H7 (cell line): ENCODE results near the gene PTH2R. TPM values are rescaled to one million over a fixed set of nuclear protein-coding genes. Genes with fewer than 3 reads are reported as not detected.
A peak's percentile ranks its signal among the peaks of the same experiment; 100 is the strongest.
"Not testable (repeated sequence)": the region's sequence is repeated elsewhere in the genome, so short reads cannot be mapped to it uniquely, and the experiment has no call there.

ENCODE experiments used
- DNase-seq: peaks from one replicate; pipeline ENCODE4 v3.0.0; 2012
- H3K27me3 ChIP-seq: 2 replicates; pipeline ENCODE4 v1.6.0; 2011; ENCODE audit warnings: mild to moderate bottlenecking, low read length; ENCODE audit not compliant: control insufficient read depth, insufficient read depth
- H3K36me3 ChIP-seq: replicated peaks from 2 replicates; pipeline ENCODE4 v1.5.1; 2011; ENCODE audit warnings: low read length; ENCODE audit not compliant: control insufficient read depth, insufficient read depth
- H3K4me3 ChIP-seq: 2 replicates; pipeline ENCODE4 v1.5.1; 2011; ENCODE audit warnings: low read depth, mild to moderate bottlenecking, control low read depth, low read length, moderate library complexity; ENCODE audit not compliant: insufficient read depth
- total RNA-seq: library from RNA; depleted of rRNA; stranded (reverse); fragments of >200 nt; shearing (Covaris generic); gene quantifications from 2 replicates; pipeline ENCODE4 v1.2.3, GENCODE V29; 2014

The PTH2R gene
- total RNA-seq, 1 experiment from 2014 or later, result 0.03 TPM

DNA sequence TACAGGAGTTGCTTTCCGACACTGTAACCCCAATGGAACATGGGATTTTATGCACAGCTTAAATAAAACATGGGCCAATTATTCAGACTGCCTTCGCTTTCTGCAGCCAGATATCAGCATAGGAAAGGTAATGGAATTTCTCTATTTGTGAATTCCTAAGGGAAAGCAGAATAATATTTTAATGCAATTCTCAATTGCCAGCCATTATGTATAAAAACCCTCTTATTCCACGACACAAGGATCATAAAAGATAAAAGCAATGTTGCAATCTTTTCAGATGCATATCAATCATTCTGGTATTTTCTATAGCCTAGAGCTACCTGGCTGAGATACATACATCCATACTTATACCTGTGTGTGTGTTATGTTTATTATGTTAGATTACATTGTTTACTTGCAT, 31.2 kb downstream of the PTH2R start:
- H3K27me3 ChIP-seq, result no peaks in the 10 kb centered on the region
- no peak for DNase-seq
- H3K36me3 ChIP-seq, result no peaks in the 10 kb centered on the region
- H3K4me3 ChIP-seq, result no peak overlapping the region

DNA sequence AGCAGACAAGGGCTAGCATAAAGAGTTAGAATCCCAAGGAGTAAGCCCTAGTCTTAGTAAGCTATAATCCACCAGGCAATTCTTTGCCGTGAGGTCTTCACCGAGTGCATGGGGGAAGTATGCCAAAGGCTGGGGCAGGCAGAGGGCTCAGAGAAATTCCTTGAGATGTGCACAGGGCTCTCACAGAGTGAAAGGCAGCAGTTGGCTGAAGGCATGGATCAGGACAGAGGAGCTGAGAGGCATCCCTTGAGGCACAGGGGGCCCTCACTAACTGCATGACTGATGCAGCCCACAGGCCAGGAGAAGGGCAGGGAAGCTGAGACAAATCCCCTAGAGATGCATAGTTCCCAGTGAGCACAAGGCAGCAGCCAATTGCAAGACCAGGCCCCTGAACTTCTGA, 34.1 kb downstream of the PTH2R start:
- no peak overlapping the region for H3K4me3 ChIP-seq
- peak; percentile 6 for DNase-seq
- H3K27me3 ChIP-seq, result no peaks in the 10 kb centered on the region
- H3K36me3 ChIP-seq, result no peaks in the 10 kb centered on the region

- no peak for DNase-seq
- H3K36me3 ChIP-seq, result no peaks in the 10 kb centered on the region
- no peak overlapping the region for H3K4me3 ChIP-seq
- H3K27me3 ChIP-seq, result no peaks in the 10 kb centered on the region
These were observed 35.4 kb downstream of the PTH2R start for GRCh38 chr2:208441951-208442350.

DNA sequence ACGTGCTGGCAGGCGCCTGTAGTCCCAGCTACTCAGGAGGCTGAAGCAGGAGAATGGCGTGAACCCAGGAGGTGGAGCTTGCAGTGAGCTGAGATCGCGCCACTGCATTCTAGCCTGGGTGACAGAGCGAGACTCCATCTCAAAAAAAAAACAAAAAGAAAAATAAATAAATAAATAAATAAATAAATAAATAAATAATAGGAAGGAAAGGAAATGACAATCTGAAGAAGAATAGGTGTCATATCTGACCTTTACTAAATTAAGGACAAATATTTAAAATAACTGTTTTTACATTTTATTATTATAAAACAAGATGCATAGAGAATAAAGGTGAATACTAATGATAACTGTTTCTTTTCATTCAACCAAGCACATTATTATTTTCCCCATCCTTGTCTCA, 40.9 kb downstream of the PTH2R start:
- DNase-seq, H3K27me3 ChIP-seq: not testable (repeated sequence)

DNA sequence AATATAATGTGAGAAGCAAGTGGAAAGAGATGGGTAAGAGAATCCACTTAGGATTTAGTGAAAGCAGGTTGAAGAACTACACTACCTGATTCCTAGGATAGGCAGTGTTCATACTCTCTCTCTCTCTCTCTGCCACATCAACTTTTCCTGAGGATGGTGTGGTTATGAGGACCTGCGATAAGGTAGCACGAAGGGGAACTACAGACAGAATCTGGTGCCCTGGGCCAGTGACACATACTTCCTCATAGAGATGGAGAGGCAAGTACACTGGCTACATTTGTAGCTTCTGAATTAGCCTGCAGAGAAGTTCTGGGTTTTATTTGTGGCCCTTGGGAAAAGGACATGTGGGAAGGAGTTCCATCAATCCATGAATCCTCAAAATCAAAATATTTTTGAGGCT, 44.5 kb downstream of the PTH2R start:
- Histone ChIP-seq H3K4me3 (no peak overlapping the region), H3K27me3 (no peaks in the 10 kb centered on the region), H3K36me3 (no peaks in the 10 kb centered on the region)
- DNase-seq, result no peak

More for the DNA sequence above, 40.9 kb downstream of the PTH2R start:
- not testable (repeated sequence) for H3K36me3 ChIP-seq, H3K4me3 ChIP-seq

- no peak overlapping the region for H3K4me3 ChIP-seq
- H3K27me3 ChIP-seq, result no peaks in the 10 kb centered on the region
- no peaks in the 10 kb centered on the region for H3K36me3 ChIP-seq
- no peak for DNase-seq
These were observed 48.3 kb downstream of the PTH2R start for GRCh38 chr2:208454861-208455260.

- no peaks in the 10 kb centered on the region for H3K36me3 ChIP-seq
- H3K27me3 ChIP-seq, result peaks cover 5% of the 10 kb centered on the region; the same call in 1 of the 2 replicates
- DNase-seq, result no peak
- H3K4me3 ChIP-seq, result no peak overlapping the region
These were observed 57.1 kb downstream of the PTH2R start for GRCh38 chr2:208463721-208464120.

GRCh38 chr2:208464205-208464604, 57.6 kb downstream of the PTH2R start:
- Histone ChIP-seq H3K36me3 (no peaks in the 10 kb centered on the region), H3K27me3 (peaks cover 7% of the 10 kb centered on the region; the same call in 1 of the 2 replicates), H3K4me3 (no peak overlapping the region)
- DNase-seq, result no peak

- Histone ChIP-seq H3K4me3 (no peak overlapping the region), H3K36me3 (no peaks in the 10 kb centered on the region), H3K27me3 (peaks cover 7% of the 10 kb centered on the region; the same call in 1 of the 2 replicates)
- DNase-seq, result peak; percentile 41
These were observed 59.7 kb downstream of the PTH2R start for GRCh38 chr2:208466151-208466919.

- Histone ChIP-seq H3K36me3 (no peaks in the 10 kb centered on the region), H3K4me3 (no peak overlapping the region), H3K27me3 (peaks cover 7% of the 10 kb centered on the region; the same call in 1 of the 2 replicates)
- no peak for DNase-seq
These were observed 60.3 kb downstream of the PTH2R start for GRCh38 chr2:208466920-208467298.

DNA sequence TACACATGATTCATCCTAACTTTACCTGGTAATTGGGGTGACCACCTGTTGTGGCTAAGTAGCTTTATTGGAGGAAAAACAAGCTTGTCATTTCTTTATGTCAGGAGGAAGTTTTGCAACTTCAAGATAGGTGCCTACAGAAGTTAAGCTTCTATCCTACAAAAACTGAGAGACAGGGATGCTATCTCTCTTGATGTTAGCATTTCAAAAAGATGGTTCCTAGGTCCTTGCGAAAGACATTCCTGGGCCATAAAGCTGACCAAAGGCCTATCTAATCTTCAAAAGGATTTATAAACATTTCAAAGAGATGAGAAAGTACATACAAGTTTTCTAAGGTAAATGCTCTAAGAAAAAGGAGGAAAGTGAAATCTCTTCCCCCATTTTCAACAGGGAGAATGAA, 61.0 kb downstream of the PTH2R start:
- Histone ChIP-seq H3K4me3 (no peak overlapping the region), H3K36me3 (no peaks in the 10 kb centered on the region), H3K27me3 (peaks cover 7% of the 10 kb centered on the region; the same call in 1 of the 2 replicates)
- DNase-seq, result no peak

GRCh38 chr2:208477741-208478140, 71.1 kb downstream of the PTH2R start:
- no peaks in the 10 kb centered on the region for H3K36me3 ChIP-seq
- no peak overlapping the region for H3K4me3 ChIP-seq
- DNase-seq, result no peak
- no peaks in the 10 kb centered on the region for H3K27me3 ChIP-seq

DNA sequence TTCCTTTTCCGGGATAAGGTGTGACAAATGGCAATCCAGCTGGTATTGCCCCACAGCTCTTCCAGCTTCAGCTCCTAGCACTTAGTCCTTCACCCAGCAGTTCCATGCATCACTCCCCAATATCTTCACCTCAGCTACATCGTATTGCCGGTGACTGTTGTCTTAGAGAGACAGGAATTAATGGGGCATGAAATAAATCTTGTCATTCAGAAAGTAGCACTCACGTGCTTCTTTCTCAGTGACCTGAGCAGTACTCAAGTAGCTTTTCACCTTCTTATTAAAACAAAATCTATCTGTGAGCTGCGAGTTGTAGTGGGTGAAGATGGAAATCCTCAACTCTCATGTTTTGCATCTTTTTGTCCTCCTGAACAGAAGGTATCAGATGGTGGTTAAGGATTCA, 72.8 kb downstream of the PTH2R start:
- DNase-seq, result no peak
- Histone ChIP-seq H3K4me3 (no peak overlapping the region), H3K36me3 (no peaks in the 10 kb centered on the region), H3K27me3 (no peaks in the 10 kb centered on the region)

DNA sequence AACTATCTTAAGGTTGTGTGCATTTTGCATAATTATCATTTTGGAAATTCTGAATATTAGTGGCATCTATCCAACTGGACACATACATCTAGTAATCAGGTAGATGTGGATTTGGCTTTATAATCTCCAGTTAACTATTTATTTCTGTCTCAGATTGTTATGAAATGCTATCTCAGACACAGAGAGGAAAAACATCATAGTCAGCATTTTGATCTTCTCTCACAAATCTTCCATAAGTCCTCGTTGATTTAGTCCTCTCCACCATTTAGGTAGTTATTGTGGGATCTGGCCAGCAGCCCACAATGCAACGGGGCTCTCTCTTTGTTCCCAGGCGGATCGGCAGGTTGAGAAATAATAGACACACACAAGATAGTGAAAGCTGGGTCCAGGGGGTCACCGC, 75.4 kb downstream of the PTH2R start:
- H3K36me3 ChIP-seq, DNase-seq, H3K4me3 ChIP-seq, H3K27me3 ChIP-seq: not testable (repeated sequence)

- H3K27me3 ChIP-seq, H3K4me3 ChIP-seq, H3K36me3 ChIP-seq, DNase-seq: not testable (repeated sequence)
These were observed 75.9 kb downstream of the PTH2R start for GRCh38 chr2:208482453-208483015.
